AG09319 (cell line): ENCODE measurements around the gene DMTF1.
"Not testable (repeated sequence)": the region's sequence is repeated elsewhere in the genome, so short reads cannot be mapped to it uniquely, and the experiment has no call there.

Experiments
- DNase-seq: peaks from one replicate; pipeline ENCODE4 v3.0.0-alpha.2; 2010; ENCODE audit warnings: low read depth; ENCODE audit errors: extremely low read depth
- CTCF ChIP-seq: IDR thresholded peaks from 2 replicates; pipeline ENCODE4 v1.5.1; 2011; ENCODE audit warnings: low read depth, mild to moderate bottlenecking, inconsistent platforms, low read length, moderate library complexity

The DMTF1 gene

GRCh38 chr7:87113077-87113476 is 39.2 kb upstream of the DMTF1 start:
- no peak for TF ChIP-seq CTCF
- DNase-seq: no peak

DNA sequence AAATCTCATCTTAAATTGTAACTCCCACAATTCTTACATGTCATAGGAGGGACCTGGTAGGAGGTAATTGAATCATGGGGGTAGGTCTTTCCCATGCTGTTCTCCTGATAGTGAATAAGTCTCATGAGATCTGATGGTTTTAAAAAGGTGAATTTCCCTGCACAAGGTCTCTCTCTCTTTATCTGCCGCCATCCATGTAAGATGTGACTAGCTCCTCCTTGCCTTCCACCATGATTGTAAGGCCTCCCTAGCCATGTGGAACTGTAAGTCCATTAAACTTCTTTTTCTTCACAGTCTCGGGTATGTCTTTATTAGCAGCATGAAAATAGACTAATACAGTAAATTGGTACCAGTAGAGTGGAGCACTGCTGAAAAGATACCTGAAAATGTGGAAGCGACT is 38.3 kb upstream of the DMTF1 start:
- DNase-seq: not testable (repeated sequence)

DNA sequence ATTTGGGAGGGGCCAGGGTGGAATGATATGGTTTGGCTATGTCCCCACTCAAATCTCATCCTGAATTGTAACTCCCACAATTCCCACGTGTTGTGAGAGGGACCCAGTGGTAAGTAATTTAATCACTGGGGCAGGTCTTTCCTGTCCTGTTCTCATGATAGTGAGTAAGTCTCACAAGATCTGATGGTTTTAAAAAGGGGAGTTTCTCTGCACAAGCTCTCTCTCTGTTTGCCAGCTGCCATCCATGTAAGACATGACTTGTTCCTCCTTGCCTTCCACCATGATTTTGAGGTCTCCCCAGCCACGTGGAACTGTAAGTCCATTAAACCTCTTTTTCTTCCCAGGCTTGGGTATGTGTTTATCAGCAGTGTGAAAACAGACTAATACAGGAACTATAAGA is 36.5 kb upstream of the DMTF1 start:
- DNase-seq: not testable (repeated sequence)

- no peak for DNase-seq
- TF ChIP-seq CTCF: no peak
Observed at GRCh38 chr7:87116315-87116714, 35.9 kb upstream of the DMTF1 start.

DNA sequence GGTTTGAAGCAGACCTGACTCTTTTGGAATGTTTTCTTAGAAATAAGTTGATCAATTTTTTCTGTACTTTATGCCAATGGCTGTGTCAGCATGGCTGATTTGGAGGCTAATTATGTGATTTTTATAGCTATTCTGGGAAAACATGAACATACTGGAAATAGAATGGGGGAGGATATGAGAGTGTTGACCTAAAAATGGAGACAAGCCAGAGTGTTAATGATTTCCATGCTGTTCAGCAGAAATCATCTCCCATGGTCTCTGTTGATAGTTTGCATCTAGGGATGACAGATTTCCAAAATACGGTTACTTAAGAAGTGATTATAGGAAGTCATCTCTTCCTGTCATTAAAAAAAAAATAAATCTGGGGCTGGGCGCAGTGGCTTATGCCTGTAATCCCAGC is 32.7 kb upstream of the DMTF1 start:
- no peak for TF ChIP-seq CTCF
- DNase-seq: no peak

GRCh38 chr7:87123105-87123504 is 29.1 kb upstream of the DMTF1 start:
- DNase-seq: no peak
- TF ChIP-seq CTCF: no peak

GRCh38 chr7:87127019-87127418 is 25.2 kb upstream of the DMTF1 start:
- DNase-seq: no peak
- no peak for TF ChIP-seq CTCF

DNA sequence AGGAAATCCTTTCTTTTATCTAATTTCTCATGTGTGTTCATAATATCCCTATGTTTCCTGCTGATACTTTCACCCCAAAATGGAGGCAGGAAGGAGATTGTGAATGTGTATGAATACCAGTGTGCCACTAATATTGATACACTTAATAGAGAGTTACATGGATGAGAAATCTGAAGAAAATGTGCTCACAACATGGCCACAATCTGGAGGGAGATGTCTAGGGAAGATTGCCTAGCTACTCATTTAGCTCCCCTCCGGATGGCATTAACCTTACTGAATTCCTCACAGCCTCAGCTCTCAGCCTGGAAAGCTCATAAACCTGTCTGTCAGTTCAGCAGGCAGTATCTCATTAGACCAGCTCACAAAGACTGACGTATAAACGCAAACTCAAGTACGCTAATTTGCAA is 23.4 kb upstream of the DMTF1 start:
- no peak for DNase-seq

More for the DNA sequence above, 23.4 kb upstream of the DMTF1 start:
- TF ChIP-seq CTCF: no peak
